Esophagus (tissue), 2 donors: ENCODE results near the gene PTPRE. TPM values are rescaled to one million over a fixed set of nuclear protein-coding genes. Genes with fewer than 3 reads are reported as not detected.
"Not testable (repeated sequence)": the region's sequence is repeated elsewhere in the genome, so short reads cannot be mapped to it uniquely, and the experiment has no call there.

Experiments used
- H3K27ac ChIP-seq, 2 donors: one replicate each; pipeline ENCODE4 v1.5.1; 2013; ENCODE audit warnings: low read depth in 2 of 2, mild to moderate bottlenecking in 2 of 2, inconsistent platforms in 1 of 2, low read length in 1 of 2, moderate library complexity in 1 of 2
- H3K27me3 ChIP-seq, 2 donors: one replicate each; pipeline ENCODE4 v1.6.1; 2013; ENCODE audit warnings: low read length in 2 of 2, control low read depth in 1 of 2, mild to moderate bottlenecking in 1 of 2; ENCODE audit not compliant: insufficient read depth in 2 of 2, control insufficient read depth in 1 of 2
- H3K36me3 ChIP-seq, 2 donors: one replicate each; pipeline ENCODE4 v1.6.1; 2013; ENCODE audit warnings: low read length in 1 of 2; ENCODE audit not compliant: control insufficient read depth in 2 of 2, insufficient read depth in 2 of 2
- H3K4me1 ChIP-seq, 2 donors: one replicate each; pipeline ENCODE4 v1.6.1; 2013; ENCODE audit warnings: low read length in 1 of 2; ENCODE audit not compliant: control insufficient read depth in 2 of 2, insufficient read depth in 2 of 2
- H3K4me3 ChIP-seq, 2 donors: one replicate each; pipeline ENCODE4 v1.5.1; 2013; ENCODE audit warnings: low read length in 2 of 2, mild to moderate bottlenecking in 2 of 2, low read depth in 1 of 2, moderate library complexity in 1 of 2
- H3K9me3 ChIP-seq, 2 donors: one replicate each; pipeline ENCODE4 v1.6.1; 2013; ENCODE audit warnings: mild to moderate bottlenecking in 2 of 2, low read depth in 1 of 2, low read length in 1 of 2, moderate library complexity in 1 of 2; ENCODE audit not compliant: control insufficient read depth in 2 of 2, insufficient read depth in 1 of 2
- WGBS, 2 donors: extraction: QIAGEN DNeasy Blood & Tissue Kit; methylation state at CpG; one replicate each; pipeline ENCODE4 v1.1.7; 2013; 5-methylcytosine and 5-hydroxymethylcytosine counted together
- polyA plus RNA-seq, 2 donors: library from polyadenylated mRNA; stranded (reverse); fragments of 200-250 nt; gene quantifications; one replicate each; pipeline ENCODE4 v1.2.3, GENCODE V29; 2013
- donor health status: healthy with polysubstance abuse.
- donor health status: Bipolar disorder and iron deficiency.

Gene PTPRE
- polyA plus RNA-seq, 2 donors = 3.8 to 5.5 TPM

DNA sequence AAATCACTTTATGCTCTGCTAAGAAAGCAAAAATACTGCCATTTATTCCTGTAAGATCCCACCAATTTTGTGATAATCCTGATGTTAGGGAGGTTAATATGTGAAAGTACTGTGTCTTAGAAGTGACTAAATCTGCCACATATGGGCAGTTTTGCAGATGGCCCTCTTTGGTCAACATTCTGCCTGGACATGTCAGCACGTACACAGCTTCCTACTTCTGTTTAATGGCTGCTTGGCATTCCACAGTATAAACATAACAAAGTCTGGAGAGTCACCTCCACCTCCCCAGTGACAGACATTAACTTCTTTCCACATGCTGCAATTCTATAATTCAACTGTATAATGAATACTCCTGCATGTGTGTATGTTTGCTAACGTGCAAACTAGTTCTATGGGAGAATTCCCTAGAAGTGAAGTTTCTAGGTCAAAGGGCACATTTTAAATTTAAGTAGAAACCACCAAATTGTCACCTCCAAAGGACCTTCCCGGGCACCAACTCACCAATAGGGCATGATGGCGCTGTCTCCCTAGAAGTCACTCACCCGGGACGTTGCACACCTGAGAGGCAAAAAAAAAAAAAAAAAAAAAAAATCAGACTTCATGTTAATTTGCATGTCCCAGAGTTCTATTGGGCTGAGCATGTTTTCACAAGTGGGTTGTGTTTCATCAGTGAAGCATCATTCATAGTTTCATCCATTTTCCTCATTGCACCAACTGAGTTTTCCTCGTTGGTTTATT is 180.4 kb downstream of the PTPRE start:
- Histone ChIP-seq H3K36me3 (peaks cover 3 to 9% of the 10 kb centered on the region in 2 donors), H3K4me3 (no peak overlapping the region), H3K27ac (no peak overlapping the region), H3K27me3 (no peaks in the 10 kb centered on the region), H3K4me1 (peaks cover 0 to 3% of the 10 kb centered on the region in 2 donors), H3K9me3 (peaks cover 0 to 2% of the 10 kb centered on the region in 2 donors)
- WGBS, 2 donors = 61 to 70% methylated on average over 7 of the region's 7 CpGs

DNA sequence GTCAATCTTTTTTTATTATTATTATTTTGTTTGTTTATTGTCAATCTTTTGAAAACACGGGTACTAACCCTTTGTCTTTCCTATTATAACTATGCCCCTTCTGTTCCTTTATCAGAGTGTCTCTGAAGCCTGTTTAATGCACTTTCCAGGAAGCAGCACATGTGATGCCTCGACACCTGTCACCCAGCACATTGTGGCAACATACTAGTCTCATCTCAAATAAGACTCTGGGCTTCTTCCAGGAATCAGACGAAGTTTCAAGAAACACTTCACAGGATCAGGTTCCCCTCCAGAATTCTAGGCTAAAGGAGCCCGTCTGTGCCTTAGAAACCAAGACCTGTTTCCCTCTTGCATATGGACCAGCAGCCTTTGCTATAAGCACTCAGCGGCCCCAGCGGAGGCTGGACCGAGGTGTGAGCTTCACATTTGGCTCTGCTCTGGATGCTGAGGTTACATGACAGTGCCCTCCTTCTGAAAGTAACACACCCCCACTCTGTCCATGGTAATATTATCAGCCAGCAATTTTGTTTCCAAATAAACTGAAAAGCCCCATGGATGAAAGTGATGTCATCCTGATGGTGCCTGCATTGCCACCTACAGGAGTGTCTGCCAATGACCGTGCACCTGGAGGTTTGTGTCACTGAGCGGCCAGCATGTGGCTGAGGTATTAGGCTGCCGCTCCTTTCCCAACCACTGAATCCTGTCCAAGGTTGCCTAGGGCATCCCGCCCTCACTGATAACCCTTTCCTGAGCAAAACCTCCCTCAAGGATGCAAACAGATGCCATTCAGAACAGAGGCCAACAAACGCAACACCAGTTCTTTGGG is 181.2 kb downstream of the PTPRE start:
- no peak overlapping the region for H3K4me3 ChIP-seq
- H3K36me3 ChIP-seq = peaks cover 3 to 9% of the 10 kb centered on the region in 2 donors
- H3K9me3 ChIP-seq = peaks cover 0 to 2% of the 10 kb centered on the region in 2 donors
- 50 to 53% methylated on average over 12 of the region's 12 CpGs for WGBS, 2 donors
- H3K27ac ChIP-seq = no peak overlapping the region
- H3K4me1 ChIP-seq = peaks cover 0 to 3% of the 10 kb centered on the region in 2 donors
- no peaks in the 10 kb centered on the region for H3K27me3 ChIP-seq

DNA sequence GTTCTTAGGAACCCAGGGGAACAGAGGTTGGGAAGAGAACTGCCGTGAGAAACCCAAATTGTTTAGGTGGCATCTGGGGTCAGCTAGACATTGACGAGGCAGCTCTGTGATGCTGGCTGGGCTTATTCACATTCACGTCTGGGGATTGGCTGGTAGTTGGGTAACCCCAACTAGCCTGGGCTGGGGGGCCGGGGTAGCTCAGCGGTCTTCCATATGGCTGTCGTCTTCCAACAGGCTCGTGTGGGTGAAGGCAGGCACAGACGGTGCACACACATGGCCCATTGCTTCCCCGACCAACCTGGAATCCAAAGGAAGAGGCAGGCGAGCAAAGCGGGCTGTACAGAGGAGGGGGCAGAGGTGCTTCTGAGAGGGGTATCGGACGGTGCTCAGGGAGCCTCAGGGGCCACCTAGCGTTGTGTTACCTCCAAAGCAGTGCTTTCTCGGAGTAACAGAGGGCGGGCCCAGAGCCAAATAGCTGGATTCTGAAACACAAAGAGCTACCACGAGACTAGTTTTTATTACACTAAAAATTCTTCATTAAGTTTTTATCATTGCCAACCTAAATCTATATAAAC is 184.8 kb downstream of the PTPRE start:
- Histone ChIP-seq H3K4me1 (no peaks in the 10 kb centered on the region), H3K36me3 (no peaks in the 10 kb centered on the region), H3K27ac (no peak overlapping the region), H3K4me3 (no peak overlapping the region), H3K27me3 (no peaks in the 10 kb centered on the region), H3K9me3 (no peaks in the 10 kb centered on the region)
- 69 to 71% methylated on average over 17 of the region's 17 CpGs for WGBS, 2 donors

GRCh38 chr10:128092454-128092853 is 185.6 kb downstream of the PTPRE start:
- Histone ChIP-seq H3K27ac (no peak overlapping the region), H3K4me3 (no peak overlapping the region), H3K9me3 (no peaks in the 10 kb centered on the region), H3K27me3 (no peaks in the 10 kb centered on the region), H3K36me3 (no peaks in the 10 kb centered on the region), H3K4me1 (no peaks in the 10 kb centered on the region)
- WGBS, 2 donors = 70 to 75% methylated on average over 3 of the region's 3 CpGs

DNA sequence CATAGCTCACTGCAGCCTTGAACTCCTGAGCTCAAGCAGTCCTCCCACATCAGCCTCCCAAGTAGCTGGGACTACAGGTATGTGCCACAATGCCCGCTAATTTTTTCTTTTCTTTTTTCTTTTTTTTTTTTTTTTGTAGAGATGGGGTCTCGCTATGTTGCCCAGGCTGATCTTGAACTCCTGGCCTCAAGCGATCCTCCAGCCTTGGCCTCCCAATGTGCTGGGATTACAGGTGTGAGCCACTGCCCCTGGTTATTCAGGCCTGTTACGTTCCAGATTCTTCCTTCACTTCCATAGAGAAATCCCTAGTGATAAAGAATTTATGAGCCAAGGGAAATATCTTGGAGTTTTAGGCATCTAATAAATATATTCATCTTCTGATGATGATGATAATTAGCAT is 187.7 kb downstream of the PTPRE start:
- H3K27ac ChIP-seq, H3K27me3 ChIP-seq, H3K9me3 ChIP-seq, H3K4me3 ChIP-seq, H3K4me1 ChIP-seq, H3K36me3 ChIP-seq: not testable (repeated sequence)
- 96 to 97% methylated on average over 4 of the region's 4 CpGs for WGBS, 2 donors

DNA sequence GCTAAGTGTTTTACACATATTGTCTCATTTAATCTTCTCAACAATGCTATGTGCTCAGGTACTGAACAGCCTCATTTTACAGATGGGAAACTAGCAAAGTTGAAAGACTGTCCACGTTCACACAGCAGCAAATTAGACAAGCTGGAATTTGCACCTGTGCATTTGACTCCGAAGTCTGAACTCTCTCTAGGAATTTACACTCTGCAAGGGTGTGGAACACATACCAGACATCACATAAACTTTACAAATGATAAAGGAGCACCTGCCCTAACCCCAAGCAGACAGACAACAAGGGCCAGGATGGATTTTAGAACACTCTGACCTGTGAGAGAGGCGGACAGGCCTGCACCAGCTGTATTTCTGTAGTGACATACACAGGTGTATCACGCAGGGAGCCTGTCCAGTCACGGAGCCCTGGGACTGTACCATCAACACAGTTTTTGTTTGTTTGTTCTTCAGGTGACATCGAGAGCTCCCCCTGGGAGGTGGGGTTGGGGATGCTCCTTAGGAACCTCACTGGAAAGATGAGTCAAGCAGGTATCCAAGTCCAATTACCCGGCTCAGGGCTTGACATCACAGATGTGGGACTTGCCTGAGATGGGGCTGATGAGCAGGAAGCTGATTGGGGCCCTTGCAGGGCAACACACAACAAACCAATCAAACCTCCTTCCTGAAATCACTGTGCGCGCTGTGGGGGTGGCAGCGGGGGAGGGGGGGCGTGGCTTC is 188.3 kb downstream of the PTPRE start:
- Histone ChIP-seq H3K36me3 (no peaks in the 10 kb centered on the region), H3K4me1 (no peaks in the 10 kb centered on the region), H3K9me3 (no peaks in the 10 kb centered on the region), H3K4me3 (no peak overlapping the region), H3K27me3 (no peaks in the 10 kb centered on the region), H3K27ac (no peak overlapping the region)
- 77 to 81% methylated on average over 11 of the region's 11 CpGs for WGBS, 2 donors

DNA sequence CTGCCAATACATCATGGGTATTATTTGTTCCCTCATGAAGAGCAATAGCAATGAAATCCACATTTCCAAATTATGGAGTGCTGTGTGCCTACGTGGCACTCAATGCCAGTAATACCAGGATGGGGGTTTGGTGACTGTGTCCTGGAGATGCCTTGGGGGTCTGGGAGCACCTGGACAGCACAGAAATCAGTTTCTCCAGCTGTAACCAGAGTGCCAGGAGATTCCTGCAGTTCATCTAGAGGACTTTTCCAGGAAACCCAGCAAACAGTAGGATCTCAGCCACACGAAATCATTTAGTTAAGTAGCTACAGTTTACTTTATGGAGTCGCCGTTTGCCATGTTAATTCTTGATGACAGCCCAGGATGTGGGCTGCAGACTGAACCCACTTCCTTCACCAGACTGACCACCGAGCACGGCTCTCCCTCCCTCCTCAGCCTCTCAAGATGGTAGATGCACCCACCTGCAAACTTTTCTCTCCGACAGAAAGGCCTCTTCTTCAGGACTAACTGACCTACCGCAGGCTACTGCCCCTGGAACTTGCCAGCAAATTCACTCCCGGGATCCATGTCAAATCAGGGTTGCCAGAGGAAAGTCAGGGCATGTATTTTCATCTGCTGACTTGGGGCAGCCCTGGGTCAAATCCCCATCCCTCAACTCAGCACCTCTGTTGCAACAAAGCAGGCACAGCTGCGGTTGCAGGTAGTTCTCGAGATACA is 189.0 kb downstream of the PTPRE start:
- Histone ChIP-seq H3K4me1 (no peaks in the 10 kb centered on the region), H3K27ac (peak overlapping the region in 1 of 2 donors; percentile 29), H3K9me3 (no peaks in the 10 kb centered on the region), H3K36me3 (no peaks in the 10 kb centered on the region), H3K27me3 (no peaks in the 10 kb centered on the region), H3K4me3 (no peak overlapping the region)
- 79 to 83% methylated on average over 11 of the region's 11 CpGs for WGBS, 2 donors

GRCh38 chr10:128096486-128097199 is 189.7 kb downstream of the PTPRE start:
- H3K4me3 ChIP-seq = no peak overlapping the region
- 81 to 83% methylated on average over 5 of the region's 5 CpGs for WGBS, 2 donors
- no peak overlapping the region for H3K27ac ChIP-seq
- no peaks in the 10 kb centered on the region for H3K36me3 ChIP-seq
- H3K4me1 ChIP-seq = no peaks in the 10 kb centered on the region
- no peaks in the 10 kb centered on the region for H3K9me3 ChIP-seq
- no peaks in the 10 kb centered on the region for H3K27me3 ChIP-seq
